BLaER1 (cell line): Measurements from ENCODE around the gene COLQ.
"Not testable (repeated sequence)": the region's sequence is repeated elsewhere in the genome, so short reads cannot be mapped to it uniquely, and the experiment has no call there.

Experiments
- H3K27ac ChIP-seq: shearing (Covaris generic); formaldehyde crosslinking; 2 replicates; pipeline ENCODE4 v1.8.1; 2022
- H3K27me3 ChIP-seq: shearing (Covaris generic); formaldehyde crosslinking; 2 replicates; pipeline ENCODE4 v1.8.1; 2022
- H3K36me3 ChIP-seq: shearing (Covaris generic); formaldehyde crosslinking; 2 replicates; pipeline ENCODE4 v1.8.1; 2022
- H3K4me1 ChIP-seq: shearing (Covaris generic); formaldehyde crosslinking; 2 replicates; pipeline ENCODE4 v1.8.1; 2022
- H3K4me2 ChIP-seq: shearing (Covaris generic); formaldehyde crosslinking; 2 replicates; pipeline ENCODE4 v1.8.1; 2022
- H3K4me3 ChIP-seq: shearing (Covaris generic); formaldehyde crosslinking; 2 replicates; pipeline ENCODE4 v1.8.1; 2022
- H3K9ac ChIP-seq: shearing (Covaris generic); formaldehyde crosslinking; 2 replicates; pipeline ENCODE4 v1.8.1; 2022
- H3K9me3 ChIP-seq: shearing (Covaris generic); formaldehyde crosslinking; 2 replicates; pipeline ENCODE4 v1.8.1; 2022
- H4K20me1 ChIP-seq: shearing (Covaris generic); formaldehyde crosslinking; 2 replicates; pipeline ENCODE4 v1.8.1; 2022
- Cebpa-rat ChIP-seq: shearing (Covaris generic); IDR thresholded peaks from 2 replicates; pipeline ENCODE4 v1.8.1; 2022

COLQ gene

GRCh38 chr3:15495461-15496340 is 25.8 kb downstream of the COLQ start:
- H3K4me2 ChIP-seq: no peak overlapping the region
- no peak overlapping the region for H3K9ac ChIP-seq
- H4K20me1 ChIP-seq: no peaks in the 10 kb centered on the region
- H3K4me3 ChIP-seq: no peak overlapping the region
- no peaks in the 10 kb centered on the region for H3K4me1 ChIP-seq
- H3K36me3 ChIP-seq: no peaks in the 10 kb centered on the region
- no peak overlapping the region for H3K27ac ChIP-seq
- H3K9me3 ChIP-seq: no peaks in the 10 kb centered on the region
- TF ChIP-seq Cebpa-rat: no peak
- no peaks in the 10 kb centered on the region for H3K27me3 ChIP-seq

- Histone ChIP-seq H3K4me1 (no peaks in the 10 kb centered on the region), H3K36me3 (no peaks in the 10 kb centered on the region), H3K27ac (no peak overlapping the region), H3K27me3 (no peaks in the 10 kb centered on the region), H3K9ac (no peak overlapping the region), H3K4me3 (no peak overlapping the region), H3K4me2 (no peak overlapping the region), H3K9me3 (no peaks in the 10 kb centered on the region), H4K20me1 (no peaks in the 10 kb centered on the region)
- no peak for TF ChIP-seq Cebpa-rat
These were observed 28.1 kb downstream of the COLQ start for GRCh38 chr3:15493436-15493835.

GRCh38 chr3:15492847-15493360 is 28.6 kb downstream of the COLQ start:
- TF ChIP-seq Cebpa-rat: no peak
- Histone ChIP-seq H3K4me1 (no peaks in the 10 kb centered on the region), H3K4me2 (no peak overlapping the region), H3K4me3 (no peak overlapping the region), H3K9me3 (no peaks in the 10 kb centered on the region), H3K27ac (no peak overlapping the region), H3K27me3 (no peaks in the 10 kb centered on the region), H4K20me1 (no peaks in the 10 kb centered on the region), H3K9ac (no peak overlapping the region), H3K36me3 (no peaks in the 10 kb centered on the region)

DNA sequence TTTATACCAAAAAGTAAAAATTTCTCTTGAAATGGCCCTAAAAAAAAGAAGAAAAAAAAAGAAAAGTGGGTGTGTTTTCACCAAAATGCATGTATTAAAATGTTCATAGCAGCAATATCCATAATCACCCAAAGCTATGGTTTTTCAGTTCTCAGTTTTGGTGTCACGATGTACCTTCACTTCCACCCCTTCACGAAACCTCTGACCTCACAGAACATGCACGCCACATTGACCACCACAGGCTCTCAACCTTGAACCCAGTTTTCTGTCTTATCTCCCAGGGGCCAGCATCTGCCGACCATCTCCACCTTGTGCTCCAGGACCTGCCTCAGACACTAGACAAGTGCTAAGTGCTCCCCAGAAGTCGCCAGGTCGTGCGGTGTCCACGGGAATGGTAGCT is 30.4 kb downstream of the COLQ start:
- peaks cover 16% of the 10 kb centered on the region; the same call in 1 of the 2 replicates for H3K36me3 ChIP-seq
- no peaks in the 10 kb centered on the region for H4K20me1 ChIP-seq
- TF ChIP-seq Cebpa-rat: no peak
- H3K9ac ChIP-seq: no peak overlapping the region
- no peak overlapping the region for H3K27ac ChIP-seq
- no peak overlapping the region for H3K4me3 ChIP-seq
- no peaks in the 10 kb centered on the region for H3K27me3 ChIP-seq
- no peaks in the 10 kb centered on the region for H3K4me1 ChIP-seq
- no peak overlapping the region for H3K4me2 ChIP-seq
- H3K9me3 ChIP-seq: no peaks in the 10 kb centered on the region

DNA sequence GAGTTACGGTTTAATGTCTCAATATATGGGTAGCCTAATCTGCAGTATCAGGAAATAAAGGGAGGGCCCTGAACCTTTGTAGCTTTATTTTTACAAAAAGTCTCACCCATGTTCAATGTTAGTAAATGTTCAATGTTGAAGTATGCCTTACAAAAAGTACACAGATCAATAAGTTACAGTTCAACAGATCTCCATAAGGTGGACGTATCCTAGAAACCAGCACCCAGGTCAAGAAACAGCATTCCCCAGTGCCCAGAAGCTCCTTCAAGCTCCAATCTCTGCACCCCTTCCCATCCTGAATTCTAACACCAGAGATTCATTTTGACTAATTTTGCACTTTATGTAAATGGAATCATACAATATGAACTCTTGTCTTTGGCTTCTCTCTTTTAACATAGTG is 31.3 kb downstream of the COLQ start:
- Histone ChIP-seq H3K9me3 (no peaks in the 10 kb centered on the region), H3K4me1 (no peaks in the 10 kb centered on the region), H3K9ac (no peak overlapping the region), H3K4me2 (no peak overlapping the region), H3K4me3 (no peak overlapping the region), H4K20me1 (no peaks in the 10 kb centered on the region), H3K36me3 (peaks cover 22% of the 10 kb centered on the region), H3K27me3 (no peaks in the 10 kb centered on the region), H3K27ac (no peak overlapping the region)
- no peak for TF ChIP-seq Cebpa-rat

GRCh38 chr3:15488002-15488401 is 33.5 kb downstream of the COLQ start:
- Histone ChIP-seq H3K4me3 (no peak overlapping the region), H3K4me1 (no peaks in the 10 kb centered on the region), H3K27me3 (no peaks in the 10 kb centered on the region), H3K9me3 (no peaks in the 10 kb centered on the region), H4K20me1 (no peaks in the 10 kb centered on the region), H3K27ac (no peak overlapping the region), H3K9ac (no peak overlapping the region), H3K36me3 (peaks cover 22% of the 10 kb centered on the region), H3K4me2 (no peak overlapping the region)
- TF ChIP-seq Cebpa-rat: no peak

DNA sequence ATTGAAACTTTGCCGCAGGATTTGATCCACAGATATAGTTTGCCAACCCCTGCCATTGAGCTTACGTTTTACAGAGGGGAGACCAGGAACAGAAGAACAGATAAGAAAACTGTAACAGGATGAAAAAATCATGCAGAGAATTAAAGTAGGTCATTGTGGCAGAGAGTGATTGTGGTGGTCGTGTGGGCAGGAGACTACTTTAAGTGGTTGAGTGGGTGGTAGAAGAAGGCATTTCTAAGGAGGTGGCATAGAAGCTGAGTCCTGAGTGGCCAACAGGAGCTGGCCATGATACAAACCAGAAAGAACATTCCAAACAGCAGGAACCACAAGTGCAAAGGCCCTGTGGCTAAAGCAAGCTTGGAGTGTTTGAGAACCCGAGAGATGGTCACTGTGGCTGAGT is 34.5 kb downstream of the COLQ start:
- H3K4me1 ChIP-seq: no peaks in the 10 kb centered on the region
- H3K27ac ChIP-seq: no peak overlapping the region
- no peak overlapping the region for H3K9ac ChIP-seq
- no peaks in the 10 kb centered on the region for H3K27me3 ChIP-seq
- no peak overlapping the region for H3K4me2 ChIP-seq
- H4K20me1 ChIP-seq: no peaks in the 10 kb centered on the region
- no peak overlapping the region for H3K4me3 ChIP-seq
- H3K36me3 ChIP-seq: peaks cover 22% of the 10 kb centered on the region
- TF ChIP-seq Cebpa-rat: no peak
- H3K9me3 ChIP-seq: no peaks in the 10 kb centered on the region

GRCh38 chr3:15486020-15486419 is 35.5 kb downstream of the COLQ start:
- no peaks in the 10 kb centered on the region for H3K9me3 ChIP-seq
- H3K4me3 ChIP-seq: no peak overlapping the region
- no peak overlapping the region for H3K4me2 ChIP-seq
- H3K27me3 ChIP-seq: no peaks in the 10 kb centered on the region
- no peaks in the 10 kb centered on the region for H4K20me1 ChIP-seq
- H3K9ac ChIP-seq: no peak overlapping the region
- H3K36me3 ChIP-seq: peaks cover 22% of the 10 kb centered on the region
- no peak overlapping the region for H3K27ac ChIP-seq
- TF ChIP-seq Cebpa-rat: no peak
- H3K4me1 ChIP-seq: no peaks in the 10 kb centered on the region

DNA sequence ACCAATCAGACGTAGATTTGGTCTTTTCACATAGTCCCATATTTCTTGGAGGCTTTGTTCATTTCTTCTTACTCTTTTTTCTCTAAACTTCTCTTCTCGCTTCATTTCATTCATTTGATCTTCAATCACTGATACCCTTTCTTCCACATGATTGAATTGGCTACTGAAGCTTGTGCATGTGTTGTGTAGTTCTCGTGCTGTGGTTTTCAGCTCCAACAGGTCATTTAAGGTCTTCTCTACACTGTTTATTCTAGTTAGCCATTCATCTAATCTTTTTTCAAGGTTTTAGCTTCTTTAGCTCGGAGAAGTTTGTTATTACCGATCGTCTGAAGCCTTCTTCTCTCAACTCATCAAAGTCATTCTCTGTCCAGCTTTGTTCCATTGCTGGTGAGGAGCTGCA is 37.0 kb downstream of the COLQ start:
- H3K36me3 ChIP-seq: peaks cover 22% of the 10 kb centered on the region
- not testable (repeated sequence) for H4K20me1 ChIP-seq, H3K9ac ChIP-seq, H3K27me3 ChIP-seq, H3K4me3 ChIP-seq, H3K4me2 ChIP-seq, H3K27ac ChIP-seq, H3K9me3 ChIP-seq, H3K4me1 ChIP-seq

GRCh38 chr3:15479400-15480224 is 41.9 kb downstream of the COLQ start:
- Histone ChIP-seq H3K9me3 (no peaks in the 10 kb centered on the region), H3K9ac (no peak overlapping the region), H3K27ac (no peak overlapping the region), H3K4me3 (no peak overlapping the region), H3K36me3 (no peaks in the 10 kb centered on the region), H3K4me2 (no peak overlapping the region), H4K20me1 (no peaks in the 10 kb centered on the region), H3K4me1 (peaks cover 12% of the 10 kb centered on the region), H3K27me3 (no peaks in the 10 kb centered on the region)
- TF ChIP-seq Cebpa-rat: no peak
